Neural progenitor cell (in vitro differentiated cells): Measurements from ENCODE around the gene OVOL1.

ENCODE experiments used
- CTCF ChIP-seq: fragments of 200-600 bp; sonication (generic); IDR thresholded peaks from 2 replicates; pipeline ENCODE4 v1.5.1; 2017; ENCODE audit warnings: antibody characterized with exemption, mild to moderate bottlenecking
- EZH2 ChIP-seq: fragments of 200-600 bp; sonication (generic); IDR thresholded peaks from 2 replicates; pipeline ENCODE4 v1.6.1; 2017; ENCODE audit warnings: antibody characterized with exemption, mild to moderate bottlenecking, moderate library complexity
- EZH2phosphoT487 ChIP-seq: fragments of 200-600 bp; sonication (generic); IDR thresholded peaks from 2 replicates; pipeline ENCODE4 v1.6.1; 2017; ENCODE audit warnings: antibody characterized with exemption

GRCh38 chr11:65771589-65772112 lies 15.2 kb upstream of the OVOL1 start:
- TF ChIP-seq CTCF (no peak), EZH2 (no peak), EZH2phosphoT487 (no peak)
